ENCODE results near the gene KRTAP6-3.

GRCh38 chr21:30590297-30590696 is 1.9 kb upstream of the KRTAP6-3 start, which contains the start of gene KRTAP22-2:
- TF ChIP-seq CTCF (IDR thresholded peaks at IDR 0.05; ENCODE audit: insufficient read depth, low read length, poor library complexity, severe bottlenecking) (no peak), EZH2phosphoT487 (conservative IDR thresholded peaks at IDR 0.05; ENCODE audit: low read length) (no peak)
